Left lung (tissue), 10 donors: ENCODE data around the gene LIF. TPM values are rescaled to one million over a fixed set of nuclear protein-coding genes. Genes with fewer than 3 reads are reported as not detected.

Source experiments
- ATAC-seq: fragments of 200-7000 bp; cut with Tn5 transposase; one replicate; pipeline ENCODE4 v1.9.1; 2020; ENCODE audit warnings: moderate library complexity
- DNase-seq, 4 donors: peaks; one replicate each; pipeline ENCODE4 v3.0.0-alpha.2; 2013 to 2020
- H3K27ac ChIP-seq, 2 donors: fragments of 200-600 bp; sonication (generic) in 1 of 2; one replicate each; pipeline versions ENCODE4 v1.5.0 to v1.8.0; 2020 to 2021
- H3K27me3 ChIP-seq, 2 donors: fragments of 200-600 bp; sonication (generic) in 1 of 2; one replicate each; pipeline versions ENCODE4 v1.5.0 to v1.8.0; 2020 to 2021
- H3K36me3 ChIP-seq, 2 donors: fragments of 200-600 bp; sonication (generic) in 1 of 2; one replicate each; pipeline versions ENCODE4 v1.5.0 to v1.8.0; 2020 to 2021
- H3K4me1 ChIP-seq, 2 donors: fragments of 200-600 bp; one replicate each; pipeline ENCODE4 v1.8.0; 2021
- H3K4me3 ChIP-seq, 2 donors: fragments of 200-600 bp; sonication (generic) in 1 of 2; one replicate each; pipeline versions ENCODE4 v1.5.0 to v1.8.0; 2020 to 2021; ENCODE audit warnings: mild to moderate bottlenecking in 1 of 2
- H3K9me3 ChIP-seq, 2 donors: fragments of 200-600 bp; sonication (generic) in 1 of 2; one replicate each; pipeline versions ENCODE4 v1.5.0 to v1.8.0; 2020 to 2021
- CTCF ChIP-seq, 2 donors: fragments of 200-600 bp; sonication (generic) in 1 of 2; IDR thresholded peaks; one replicate each; pipeline versions ENCODE4 v1.5.0 to v1.8.0; 2021; ENCODE audit warnings: antibody characterized with exemption in 2 of 2
- intact Hi-C, 2 donors: fragments of 100-400 bp; cut with DNase I; formaldehyde crosslinking; loops; one replicate each; pipeline versions ENCODE4 v1.11.2 to v1.14.2; 2022
- polyA plus RNA-seq, 6 donors: library from polyadenylated mRNA; unstranded; fragments of 120-200 nt; gene quantifications; one replicate each; pipeline ENCODE4 v1.2.1, GENCODE V29; 2013; ENCODE audit not compliant: insufficient read length in 6 of 6
- total RNA-seq, 2 donors: library from RNA; stranded (reverse); fragmentation: NEBNext Ultra II Directional; extraction: Animal tissue kit (Norgen Biotek cat#: 25700); gene quantifications; one replicate each; pipeline ENCODE4 v1.2.1, GENCODE V29; 2021
- donor health status: DM: no; HTN: yes; CAD: no.
- donor health status: DM: no; HTN: no; CAD: no.

The LIF gene
- total and polyA plus RNA-seq, 8 donors, result 1.4 to 10.7 (median 2.5) TPM

GRCh38 chr22:30208631-30209603, 37.6 kb downstream of the LIF start:
- no peak for TF ChIP-seq CTCF (IDR thresholded peaks at IDR 0.05)
- Histone ChIP-seq H3K27me3 (no peaks in the 10 kb centered on the region), H3K4me1 (peaks cover 31 to 57% of the 10 kb centered on the region in 2 donors), H3K27ac (peak overlapping the region; percentile 64 to 84), H3K36me3 (no peaks in the 10 kb centered on the region), H3K9me3 (no peaks in the 10 kb centered on the region), H3K4me3 (no peak overlapping the region)
- ATAC-seq (peak; percentile 32), DNase-seq (peak; percentile 63 to 87 (median 80))
- intact Hi-C loops, result no loop called here

- ATAC-seq (peak; percentile 28), DNase-seq (no peak)
- Histone ChIP-seq H3K27me3 (no peaks in the 10 kb centered on the region), H3K27ac (peak overlapping the region in 1 of 2 donors; percentile 51), H3K4me1 (peaks cover 24 to 40% of the 10 kb centered on the region in 2 donors), H3K4me3 (no peak overlapping the region), H3K9me3 (no peaks in the 10 kb centered on the region), H3K36me3 (no peaks in the 10 kb centered on the region)
- intact Hi-C loops, result no loop called here
- TF ChIP-seq CTCF (IDR thresholded peaks at IDR 0.05), result no peak
These were observed 39.6 kb downstream of the LIF start for GRCh38 chr22:30206944-30207343.

DNA sequence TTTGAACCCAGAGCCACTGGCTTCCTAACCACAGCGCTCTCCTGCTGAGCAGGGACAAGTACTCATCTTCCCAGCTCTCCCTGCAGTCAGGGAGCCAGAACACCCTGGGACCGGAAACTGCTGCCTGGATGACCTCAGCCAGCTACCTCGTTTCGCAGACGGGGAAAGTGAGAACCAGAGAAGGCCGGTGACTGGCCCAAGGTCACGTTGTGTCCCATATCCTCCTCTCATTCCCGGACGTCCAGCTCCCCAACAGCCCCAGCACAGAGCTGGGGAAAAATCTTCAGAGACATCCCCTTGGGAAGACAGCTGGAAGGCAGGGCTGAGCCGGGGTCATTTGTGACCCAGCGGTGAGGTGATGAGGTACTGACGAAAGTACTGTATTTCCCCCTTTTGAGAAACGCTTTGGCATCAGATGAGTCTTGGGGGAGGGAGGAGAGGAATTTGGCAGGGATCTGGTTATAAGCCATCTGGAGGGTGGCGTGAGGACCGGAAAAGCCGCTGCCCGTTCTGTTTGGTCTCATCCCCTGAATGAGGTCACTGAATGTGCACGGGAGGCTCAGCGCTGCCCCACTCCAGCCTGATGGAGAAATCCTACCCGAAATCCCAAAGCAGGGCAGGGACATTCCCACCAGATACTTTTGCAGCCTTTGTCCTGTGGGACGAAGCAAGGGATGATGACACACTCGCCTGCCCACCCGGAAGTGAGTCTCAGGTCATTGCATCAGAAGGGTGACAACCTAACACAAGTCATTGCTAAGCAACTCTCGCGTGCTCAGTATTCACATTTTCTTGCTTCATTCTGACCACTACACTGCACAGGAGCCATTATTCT, 41.1 kb downstream of the LIF start:
- H3K4me1 ChIP-seq, result peaks cover 24 to 32% of the 10 kb centered on the region in 2 donors
- DNase-seq, result peak in 1 of 4 donors; percentile 75
- intact Hi-C loops, result no loop called here

DNA sequence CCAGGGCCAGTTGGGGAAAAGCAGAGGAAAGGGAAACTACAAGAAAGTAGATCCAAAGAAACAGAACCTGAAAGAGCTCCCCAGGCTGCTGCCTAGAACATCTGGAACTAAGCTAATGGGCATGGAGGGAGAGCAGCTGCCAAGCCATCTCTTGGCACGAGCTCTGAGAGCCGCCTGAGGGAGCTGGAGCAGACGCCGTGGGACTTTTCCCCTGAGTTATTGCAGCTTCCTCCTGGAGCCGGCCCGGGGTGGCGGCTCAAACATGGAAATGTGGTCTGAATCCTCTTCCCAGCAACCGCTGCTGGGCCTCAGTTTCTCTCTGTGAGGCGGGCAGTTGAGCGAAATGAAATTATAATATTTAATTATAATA, 41.8 kb downstream of the LIF start:
- peaks cover 24 to 32% of the 10 kb centered on the region in 2 donors for H3K4me1 ChIP-seq
- intact Hi-C loops, result no loop called here
- no peaks in the 10 kb centered on the region for H3K9me3 ChIP-seq
- TF ChIP-seq CTCF (IDR thresholded peaks at IDR 0.05), result no peak
- no peak overlapping the region for H3K4me3 ChIP-seq
- H3K27me3 ChIP-seq, result no peaks in the 10 kb centered on the region
- ATAC-seq (no peak), DNase-seq (peak in 1 of 4 donors; percentile 75)
- H3K27ac ChIP-seq, result peak overlapping the region; percentile 9 to 51
- no peaks in the 10 kb centered on the region for H3K36me3 ChIP-seq

More for the DNA sequence above, 41.1 kb downstream of the LIF start:
- no peaks in the 10 kb centered on the region for H3K9me3 ChIP-seq
- H3K4me3 ChIP-seq, result no peak overlapping the region
- no peak for ATAC-seq
- peak overlapping the region; percentile 9 to 51 for H3K27ac ChIP-seq
- no peak for TF ChIP-seq CTCF (IDR thresholded peaks at IDR 0.05)
- H3K36me3 ChIP-seq, result no peaks in the 10 kb centered on the region
- H3K27me3 ChIP-seq, result no peaks in the 10 kb centered on the region
